Measurements from ENCODE around the gene HEXD.

Gene HEXD

DNA sequence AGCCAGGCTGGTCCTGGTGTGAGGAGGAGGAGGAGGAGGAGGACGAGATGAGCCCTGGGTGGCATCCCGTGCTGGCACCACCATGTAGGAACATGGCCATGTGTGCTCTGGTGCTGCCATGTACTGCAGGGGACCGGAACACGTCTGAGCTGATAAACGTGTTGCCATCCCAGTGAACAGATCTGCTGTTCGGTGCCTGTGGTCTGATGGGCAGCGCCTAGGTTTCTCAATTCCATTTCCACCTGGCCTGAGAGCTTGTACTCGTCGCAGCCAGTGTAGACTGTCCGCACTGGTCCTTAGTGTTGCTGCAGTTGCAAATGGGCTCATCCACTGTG lies 73.0 kb downstream of the HEXD start:
- H3K4me3 ChIP-seq (ENCODE audit: control insufficient read depth, low read depth, low read length): no peak overlapping the region
- no peak for DNase-seq (ENCODE audit: low read depth)
- TF ChIP-seq CTCF (conservative IDR thresholded peaks at IDR 0.05; ENCODE audit: control insufficient read depth, insufficient read depth, low read depth, low read length): no peak

- DNase-seq (ENCODE audit: low read depth): no peak
- TF ChIP-seq CTCF (conservative IDR thresholded peaks at IDR 0.05; ENCODE audit: control insufficient read depth, insufficient read depth, low read depth, low read length): no peak
- H3K4me3 ChIP-seq (ENCODE audit: control insufficient read depth, low read depth, low read length): no peak overlapping the region
Measured at GRCh38 chr17:82491533-82491932, 73.4 kb downstream of the HEXD start.

All from fibroblast of mammary gland (primary cell).